T-helper 22 cell (primary cell): ENCODE measurements around the gene HS6ST2.

ENCODE experiments used
- DNase-seq: peaks from one replicate; pipeline ENCODE4 v3.0.0-alpha.2; 2020; ENCODE audit warnings: low read depth

The HS6ST2 gene

GRCh38 chrX:132673331-132673730 is 285.1 kb downstream of the HS6ST2 start:
- no peak for DNase-seq

- no peak for DNase-seq
Observed at GRCh38 chrX:132671229-132671641, 287.2 kb downstream of the HS6ST2 start.

GRCh38 chrX:132669142-132669541 is 289.3 kb downstream of the HS6ST2 start:
- DNase-seq, result no peak

GRCh38 chrX:132668178-132668577 is 290.3 kb downstream of the HS6ST2 start:
- DNase-seq, result no peak

GRCh38 chrX:132665676-132666075 is 292.8 kb downstream of the HS6ST2 start:
- DNase-seq, result no peak

GRCh38 chrX:132664273-132664672 is 294.2 kb downstream of the HS6ST2 start:
- no peak for DNase-seq

- no peak for DNase-seq
Observed at GRCh38 chrX:132662844-132663243, 295.6 kb downstream of the HS6ST2 start.

- DNase-seq, result no peak
Observed at GRCh38 chrX:132657876-132658275, 300.6 kb downstream of the HS6ST2 start.

- DNase-seq, result no peak
Observed at GRCh38 chrX:132652871-132653270, 305.6 kb downstream of the HS6ST2 start.

- DNase-seq, result no peak
Observed at GRCh38 chrX:132651421-132652086, 306.9 kb downstream of the HS6ST2 start.

GRCh38 chrX:132648895-132649294 is 309.5 kb downstream of the HS6ST2 start:
- no peak for DNase-seq

- no peak for DNase-seq
Observed at GRCh38 chrX:132639446-132639845, 319.0 kb downstream of the HS6ST2 start.

GRCh38 chrX:132638313-132638712 is 320.1 kb downstream of the HS6ST2 start:
- no peak for DNase-seq

GRCh38 chrX:132636080-132636479 is 322.3 kb downstream of the HS6ST2 start:
- no peak for DNase-seq

GRCh38 chrX:132634521-132634920 is 323.9 kb downstream of the HS6ST2 start:
- DNase-seq, result no peak

- no peak for DNase-seq
Observed at GRCh38 chrX:132631579-132632232, 326.7 kb downstream of the HS6ST2 start.

- DNase-seq, result no peak
Observed at GRCh38 chrX:132624466-132624865, 334.0 kb downstream of the HS6ST2 start.

- DNase-seq, result no peak
Observed at GRCh38 chrX:132623942-132624341, 334.5 kb downstream of the HS6ST2 start.

GRCh38 chrX:132623300-132623699 is 335.1 kb downstream of the HS6ST2 start:
- no peak for DNase-seq

GRCh38 chrX:132622130-132622529 is 336.3 kb downstream of the HS6ST2 start:
- no peak for DNase-seq

- DNase-seq, result no peak
Observed at GRCh38 chrX:132618810-132619209, 339.6 kb downstream of the HS6ST2 start.

GRCh38 chrX:132615391-132616131 is 342.9 kb downstream of the HS6ST2 start:
- DNase-seq, result no peak

GRCh38 chrX:132614297-132614696 is 344.1 kb downstream of the HS6ST2 start:
- DNase-seq, result no peak
